ENCODE results near the gene LCN2.

Gene LCN2

GRCh38 chr9:128115187-128116103, 33.8 kb upstream of the LCN2 start:
- no peak for DNase-seq (ENCODE audit: low spot score)

GRCh38 chr9:128116104-128117083, 32.9 kb upstream of the LCN2 start:
- no peak for DNase-seq (ENCODE audit: low spot score)

GRCh38 chr9:128117613-128118471, 31.4 kb upstream of the LCN2 start:
- peak; percentile 90 for DNase-seq (ENCODE audit: low spot score)

- no peak for DNase-seq (ENCODE audit: low spot score)
Observed at GRCh38 chr9:128118472-128118857, 30.8 kb upstream of the LCN2 start.

- no peak for DNase-seq (ENCODE audit: low spot score)
Observed at GRCh38 chr9:128118971-128119665, 30.1 kb upstream of the LCN2 start.

- DNase-seq (ENCODE audit: low spot score), result no peak
Observed at GRCh38 chr9:128120061-128120740, 29.1 kb upstream of the LCN2 start.

- DNase-seq (ENCODE audit: low spot score), result no peak
Observed at GRCh38 chr9:128120741-128121465, 28.4 kb upstream of the LCN2 start.

- no peak for DNase-seq (ENCODE audit: low spot score)
Observed at GRCh38 chr9:128121466-128121810, 27.8 kb upstream of the LCN2 start.

- no peak for DNase-seq (ENCODE audit: low spot score)
Observed at GRCh38 chr9:128121924-128122808, 27.1 kb upstream of the LCN2 start.

- DNase-seq (ENCODE audit: low spot score), result no peak
Observed at GRCh38 chr9:128122809-128123175, 26.5 kb upstream of the LCN2 start.

- DNase-seq (ENCODE audit: low spot score), result no peak
Observed at GRCh38 chr9:128123451-128124080, 25.7 kb upstream of the LCN2 start.

GRCh38 chr9:128124451-128124850, 24.8 kb upstream of the LCN2 start:
- DNase-seq (ENCODE audit: low spot score), result no peak

GRCh38 chr9:128124873-128125579, 24.2 kb upstream of the LCN2 start:
- no peak for DNase-seq (ENCODE audit: low spot score)

- no peak for DNase-seq (ENCODE audit: low spot score)
Observed at GRCh38 chr9:128125580-128126354, 23.5 kb upstream of the LCN2 start.

- peak; percentile 90 for DNase-seq (ENCODE audit: low spot score)
Observed at GRCh38 chr9:128127568-128127989, 21.7 kb upstream of the LCN2 start, which contains the start of gene PTGES2. Gene PTGES2 (minus strand): TSS chr9:128127729. CDS start chr9:128127717, 12 bp downstream.

GRCh38 chr9:128127990-128128835, 21.0 kb upstream of the LCN2 start:
- peak; percentile 92 for DNase-seq (ENCODE audit: low spot score)
